Ovary (tissue), 9 donors: Measurements from ENCODE around the gene FRY. TPM values are rescaled to one million over a fixed set of nuclear protein-coding genes. Genes with fewer than 3 reads are reported as not detected.

Experiments used
- DNase-seq, 5 donors: peaks; one replicate each; pipeline ENCODE4 v3.0.0-alpha.2; 2019 to 2020
- H3K27ac ChIP-seq, 2 donors: fragments of 200-600 bp; one replicate each; pipeline versions ENCODE4 v1.5.1 to v1.8.0; 2019 to 2022
- H3K27me3 ChIP-seq: fragments of 200-600 bp; one replicate; pipeline ENCODE4 v1.8.0; 2022
- H3K36me3 ChIP-seq: fragments of 200-600 bp; sonication (generic); one replicate; pipeline ENCODE4 v1.5.1; 2019
- H3K4me1 ChIP-seq: one replicate; pipeline ENCODE4 v1.8.1; 2013; ENCODE audit warnings: mild to moderate bottlenecking, moderate library complexity; ENCODE audit not compliant: insufficient read depth
- H3K4me3 ChIP-seq: fragments of 200-600 bp; sonication (generic); one replicate; pipeline ENCODE4 v1.5.1; 2017
- H3K9me3 ChIP-seq, 2 donors: fragments of 200-600 bp in 1 of 2; sonication (generic) in 1 of 2; one replicate each; pipeline versions ENCODE4 v1.5.1 to v1.8.1; 2013 to 2019; ENCODE audit warnings: mild to moderate bottlenecking in 1 of 2, moderate library complexity in 1 of 2
- EP300 ChIP-seq: sonication (generic); formaldehyde crosslinking; IDR thresholded peaks from one replicate; pipeline ENCODE4 v1.6.1; 2017; ENCODE audit warnings: antibody characterized with exemption
- POLR2A ChIP-seq: fragments of 450-650 bp; IDR thresholded peaks from one replicate; pipeline ENCODE4 v1.6.1; 2017; ENCODE audit warnings: antibody characterized with exemption, mild to moderate bottlenecking, moderate library complexity
- WGBS, 3 donors: extraction: QIAGEN DNeasy Blood & Tissue Kit in 1 of 3; methylation state at CpG; one replicate each; pipeline versions ENCODE4 v1.1.5 to v1.1.7; 2013 to 2017; 5-methylcytosine and 5-hydroxymethylcytosine counted together
- intact Hi-C, 4 donors: fragments of 100-400 bp; cut with DNase I; formaldehyde crosslinking; loops; one replicate each; pipeline versions ENCODE4 v1.11.0 to v1.15.1; 2022 to 2023
- polyA plus RNA-seq, 2 donors: library from polyadenylated mRNA; stranded (reverse); fragments of 200-250 nt in 1 of 2; fragments of 350-450 nt in 1 of 2; fragmentation: Illumina TruSeq in 1 of 2; extraction: RNeasy Lipid Tissue Mini Kit (QIAGEN cat#74804) in 1 of 2; gene quantifications; one replicate each; pipeline ENCODE4 v1.2.3, GENCODE V29; 2013 to 2014
- total RNA-seq, 7 donors: library from RNA; depleted of rRNA in 2 of 7; stranded (reverse); fragments of >200 nt in 2 of 7; fragmentation: NEBNext Ultra II Directional in 3 of 7; extraction: Animal tissue kit (Norgen Biotek cat#: 25700) in 3 of 7; gene quantifications; one replicate each; pipeline versions ENCODE4 v1.1.0 to v1.2.4, GENCODE V29; 2016 to 2023
- TF ChIP-seq, protein P1 (sequence below), 3 donors: fragments of 450-650 bp in 2 of 3; fragments of 200-600 bp in 1 of 3; IDR thresholded peaks; one replicate each; pipeline versions ENCODE4 v1.5.1 to v1.8.0; 2016 to 2022; ENCODE audit warnings: antibody characterized with exemption in 3 of 3, mild to moderate bottlenecking in 1 of 3
- donor health status: DM: no; HTN: no; CAD: no; lungs with moderate emphysema.
- donor health status: DM: no; HTN: no; CAD: no.
- donor health status: Bipolar disorder and iron deficiency.
- donor health status: DM: yes; HTN: yes; CAD: no.
- donor health status: DM: no; HTN: no; CAD: no.
- donor health status: DM: yes; HTN: yes; CAD: no.

The FRY gene
- total and polyA plus RNA-seq, 9 donors: 11.6 to 36.7 (median 19.4) TPM

DNA sequence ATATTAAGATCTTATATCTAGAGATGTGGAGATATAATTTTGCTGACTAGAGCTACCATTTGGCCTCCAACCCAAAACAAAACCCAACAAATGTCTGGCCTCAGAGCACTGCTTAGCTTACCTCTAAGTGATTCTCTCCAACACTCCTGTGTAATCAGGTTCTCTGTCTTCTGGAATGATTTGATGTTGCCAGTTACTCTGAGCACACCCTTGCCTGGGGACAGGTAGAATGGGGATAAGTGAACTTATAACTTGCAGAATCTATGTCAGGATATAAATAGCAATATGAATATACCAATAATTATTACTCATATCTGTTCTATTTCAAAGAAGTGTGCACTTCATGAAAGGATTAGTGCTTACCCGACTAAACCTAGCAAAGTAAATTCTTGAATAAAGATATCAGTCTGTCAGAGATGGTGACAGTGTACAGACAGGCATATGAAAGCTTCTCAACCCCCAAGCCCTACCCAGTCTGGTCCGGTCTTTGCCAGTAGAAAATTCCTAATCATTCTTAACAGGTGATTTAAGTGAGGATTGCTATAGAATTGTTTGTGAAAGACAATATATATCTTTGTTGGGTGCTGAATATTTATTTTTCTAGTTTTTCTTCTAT is 250.6 kb downstream of the FRY start:
- 79 to 88% (median 83%) methylated on average over 2 of the region's 2 CpGs for WGBS, 3 donors
- intact Hi-C loops: no loop called here
- Histone ChIP-seq H3K4me1 (no peaks in the 10 kb centered on the region), H3K4me3 (no peak overlapping the region), H3K9me3 (no peaks in the 10 kb centered on the region), H3K36me3 (no peaks in the 10 kb centered on the region), H3K27ac (no peak overlapping the region), H3K27me3 (no peaks in the 10 kb centered on the region)
- DNase-seq: no peak
- TF ChIP-seq EP300: no peak

- no peaks in the 10 kb centered on the region for H3K4me1 ChIP-seq
- H3K27me3 ChIP-seq: no peaks in the 10 kb centered on the region
- H3K36me3 ChIP-seq: no peaks in the 10 kb centered on the region
- 3 to 4% (median 4%) methylated on average over 6 of the region's 6 CpGs for WGBS, 3 donors
- H3K4me3 ChIP-seq: no peak overlapping the region
- H3K27ac ChIP-seq: no peak overlapping the region
- H3K9me3 ChIP-seq: no peaks in the 10 kb centered on the region
- TF ChIP-seq EP300 (no peak), POLR2A (no peak)
- TF ChIP-seq, protein P1, sequence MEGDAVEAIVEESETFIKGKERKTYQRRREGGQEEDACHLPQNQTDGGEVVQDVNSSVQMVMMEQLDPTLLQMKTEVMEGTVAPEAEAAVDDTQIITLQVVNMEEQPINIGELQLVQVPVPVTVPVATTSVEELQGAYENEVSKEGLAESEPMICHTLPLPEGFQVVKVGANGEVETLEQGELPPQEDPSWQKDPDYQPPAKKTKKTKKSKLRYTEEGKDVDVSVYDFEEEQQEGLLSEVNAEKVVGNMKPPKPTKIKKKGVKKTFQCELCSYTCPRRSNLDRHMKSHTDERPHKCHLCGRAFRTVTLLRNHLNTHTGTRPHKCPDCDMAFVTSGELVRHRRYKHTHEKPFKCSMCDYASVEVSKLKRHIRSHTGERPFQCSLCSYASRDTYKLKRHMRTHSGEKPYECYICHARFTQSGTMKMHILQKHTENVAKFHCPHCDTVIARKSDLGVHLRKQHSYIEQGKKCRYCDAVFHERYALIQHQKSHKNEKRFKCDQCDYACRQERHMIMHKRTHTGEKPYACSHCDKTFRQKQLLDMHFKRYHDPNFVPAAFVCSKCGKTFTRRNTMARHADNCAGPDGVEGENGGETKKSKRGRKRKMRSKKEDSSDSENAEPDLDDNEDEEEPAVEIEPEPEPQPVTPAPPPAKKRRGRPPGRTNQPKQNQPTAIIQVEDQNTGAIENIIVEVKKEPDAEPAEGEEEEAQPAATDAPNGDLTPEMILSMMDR (IDR thresholded peaks at IDR 0.05): no peak
- intact Hi-C loops: no loop called here
- DNase-seq: no peak
Observed at GRCh38 chr13:32284927-32285632, 253.5 kb downstream of the FRY start.

GRCh38 chr13:32285633-32285965 is 254.0 kb downstream of the FRY start:
- Histone ChIP-seq H3K27ac (no peak overlapping the region), H3K4me3 (no peak overlapping the region), H3K36me3 (no peaks in the 10 kb centered on the region), H3K27me3 (no peaks in the 10 kb centered on the region), H3K9me3 (no peaks in the 10 kb centered on the region), H3K4me1 (no peaks in the 10 kb centered on the region)
- no peak for DNase-seq
- TF ChIP-seq EP300 (no peak), POLR2A (no peak)
- TF ChIP-seq, protein P1 (IDR thresholded peaks at IDR 0.05): no peak
- intact Hi-C loops: no loop called here
- WGBS, 3 donors: 20 to 32% (median 22%) methylated on average over 4 of the region's 4 CpGs

DNA sequence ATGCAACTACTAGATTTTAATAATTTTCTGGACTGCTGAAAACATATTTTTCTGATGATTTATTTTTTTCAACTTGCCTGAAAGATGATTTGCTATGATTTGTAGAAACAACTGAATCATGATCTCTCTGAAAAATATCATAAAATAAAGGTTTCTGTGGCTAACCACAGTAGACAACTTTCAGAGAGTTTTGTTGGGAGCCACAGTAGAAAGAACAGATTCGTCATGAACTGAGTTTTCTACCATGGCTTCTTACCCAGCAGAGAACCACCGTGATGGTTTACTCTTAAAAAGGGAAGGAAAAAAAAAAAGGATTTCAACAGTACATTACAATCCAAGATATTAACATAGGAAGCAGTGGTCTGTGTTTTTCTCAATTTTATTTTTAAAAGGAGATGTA is 265.6 kb downstream of the FRY start:
- Histone ChIP-seq H3K36me3 (no peaks in the 10 kb centered on the region), H3K27ac (no peak overlapping the region), H3K9me3 (no peaks in the 10 kb centered on the region), H3K27me3 (no peaks in the 10 kb centered on the region), H3K4me3 (no peak overlapping the region), H3K4me1 (no peaks in the 10 kb centered on the region)
- intact Hi-C loops: no loop called here
- WGBS, 3 donors: 67 to 78% (median 69%) methylated on average over 2 of the region's 2 CpGs
- TF ChIP-seq EP300: no peak
- TF ChIP-seq, protein P1 (IDR thresholded peaks at IDR 0.05): no peak
- TF ChIP-seq POLR2A: no peak
- DNase-seq: no peak

- WGBS, 3 donors: 93 to 96% (median 94%) methylated on average over 6 of the region's 6 CpGs
- Histone ChIP-seq H3K9me3 (no peaks in the 10 kb centered on the region), H3K27ac (no peak overlapping the region), H3K36me3 (no peaks in the 10 kb centered on the region), H3K27me3 (no peaks in the 10 kb centered on the region), H3K4me3 (no peak overlapping the region), H3K4me1 (no peaks in the 10 kb centered on the region)
- DNase-seq: no peak
- TF ChIP-seq, protein P1 (IDR thresholded peaks at IDR 0.05): no peak
- no peak for TF ChIP-seq EP300
- TF ChIP-seq POLR2A: no peak
- intact Hi-C loops: no loop called here
Observed at GRCh38 chr13:32298695-32299094, 267.1 kb downstream of the FRY start.
